CD14-positive monocyte (primary cell): ENCODE measurements around the gene NTF4. TPM values are rescaled to one million over a fixed set of nuclear protein-coding genes. Genes with fewer than 3 reads are reported as not detected.

Experiments
- DNase-seq, 3 donors: peaks; one replicate each; pipeline ENCODE4 v3.0.0-alpha.2; 2011 to 2022
- H2AFZ ChIP-seq: 2 replicates; pipeline ENCODE4 v1.6.0; 2012; ENCODE audit warnings: mild to moderate bottlenecking, low read depth, low read length, inconsistent platforms; ENCODE audit not compliant: insufficient read depth, poor library complexity, severe bottlenecking
- H3K27ac ChIP-seq, 2 donors: 1 replicate in 1 of 2; 2 replicates in 1 of 2; pipeline ENCODE4 v1.5.1; 2012 to 2013; ENCODE audit warnings: low read length in 2 of 2, control low read depth in 1 of 2, inconsistent platforms in 1 of 2, low read depth in 1 of 2, mild to moderate bottlenecking in 1 of 2
- H3K27me3 ChIP-seq, 2 donors: one replicate each; pipeline versions ENCODE4 v1.6.0 to v1.6.1; 2011 to 2013; ENCODE audit warnings: low read length in 2 of 2; ENCODE audit not compliant: control insufficient read depth in 2 of 2, insufficient read depth in 2 of 2
- H3K36me3 ChIP-seq, 2 donors: replicated peaks in 1 of 2; 1 replicate in 1 of 2; 2 replicates in 1 of 2; pipeline versions ENCODE4 v1.5.1 to v1.6.1; 2012 to 2013; ENCODE audit warnings: low read length in 2 of 2, control low read depth in 1 of 2, inconsistent platforms in 1 of 2, mild to moderate bottlenecking in 1 of 2; ENCODE audit not compliant: insufficient read depth in 2 of 2, control insufficient read depth in 1 of 2
- H3K4me1 ChIP-seq, 2 donors: 1 replicate in 1 of 2; 2 replicates in 1 of 2; pipeline versions ENCODE4 v1.5.1 to v1.6.1; 2012 to 2013; ENCODE audit warnings: low read length in 2 of 2, control low read depth in 1 of 2, inconsistent platforms in 1 of 2, mild to moderate bottlenecking in 1 of 2, moderate library complexity in 1 of 2; ENCODE audit not compliant: insufficient read depth in 2 of 2, control insufficient read depth in 1 of 2
- H3K4me2 ChIP-seq: replicated peaks from 2 replicates; pipeline ENCODE3; 2012; ENCODE audit warnings: low read length, moderate library complexity, mild to moderate bottlenecking; ENCODE audit not compliant: poor library complexity, severe bottlenecking; ENCODE audit errors: extremely low read depth
- H3K4me3 ChIP-seq, 3 experiments: fragments of 200-600 bp in 1 of 3; sonication (generic) in 1 of 3; replicated peaks in 1 of 3; 1 replicate in 2 of 3; 2 replicates in 1 of 3; pipeline ENCODE4 v1.5.1; 2011 to 2013; ENCODE audit warnings: low read length in 3 of 3, mild to moderate bottlenecking in 3 of 3, control low read depth in 2 of 3, low read depth in 2 of 3, inconsistent platforms in 1 of 3, moderate library complexity in 1 of 3
- H3K79me2 ChIP-seq: 2 replicates; pipeline ENCODE4 v1.6.0; 2012; ENCODE audit warnings: mild to moderate bottlenecking, control low read depth, inconsistent platforms, low read length, moderate library complexity; ENCODE audit not compliant: insufficient read depth
- H3K9ac ChIP-seq: 2 replicates; pipeline ENCODE4 v1.6.0; 2017; ENCODE audit warnings: low read length, mild to moderate bottlenecking; ENCODE audit not compliant: insufficient read depth, poor library complexity, severe bottlenecking
- H3K9me3 ChIP-seq, 2 donors: replicated peaks in 1 of 2; 1 replicate in 1 of 2; 2 replicates in 1 of 2; pipeline versions ENCODE4 v1.5.1 to v1.6.1; 2012 to 2013; ENCODE audit warnings: low read length in 2 of 2, control low read depth in 1 of 2; ENCODE audit not compliant: control insufficient read depth in 1 of 2, insufficient read depth in 1 of 2
- H4K20me1 ChIP-seq: 2 replicates; pipeline ENCODE4 v1.6.0; 2012; ENCODE audit warnings: mild to moderate bottlenecking, low read length, control low read depth, moderate library complexity; ENCODE audit not compliant: insufficient read depth
- H3K27ac Mint-ChIP-seq, 7 donors: one replicate each; pipeline ENCODE4 v1.8.0; 2020; ENCODE audit warnings: mild to moderate bottlenecking in 7 of 7, mixed read lengths in 7 of 7, moderate library complexity in 6 of 7, inconsistent platforms in 2 of 7
- H3K27me3 Mint-ChIP-seq, 3 donors: one replicate each; pipeline ENCODE4 v1.8.0; 2021 to 2022; ENCODE audit warnings: low read depth in 3 of 3, mild to moderate bottlenecking in 3 of 3, mixed read lengths in 3 of 3, moderate library complexity in 3 of 3, inconsistent platforms in 1 of 3
- H3K36me3 Mint-ChIP-seq, 2 donors: one replicate each; pipeline ENCODE4 v1.8.0; 2020; ENCODE audit warnings: mixed read lengths in 2 of 2, inconsistent platforms in 1 of 2, mild to moderate bottlenecking in 1 of 2
- H3K4me1 Mint-ChIP-seq: one replicate; pipeline ENCODE4 v1.8.0; 2020; ENCODE audit warnings: mild to moderate bottlenecking, mixed read lengths
- H3K4me3 Mint-ChIP-seq, 2 donors: one replicate each; pipeline ENCODE4 v1.8.0; 2020; ENCODE audit warnings: mild to moderate bottlenecking in 2 of 2, mixed read lengths in 2 of 2, moderate library complexity in 1 of 2
- H3K9me3 Mint-ChIP-seq, 7 donors: one replicate each; pipeline ENCODE4 v1.8.0; 2020 to 2022; ENCODE audit warnings: mixed read lengths in 7 of 7, mild to moderate bottlenecking in 6 of 7, moderate library complexity in 6 of 7, inconsistent platforms in 2 of 7
- WGBS: methylation state at CpG from one replicate; pipeline ENCODE4 v1.1.5; 2013; ENCODE audit warnings: missing lambda C conversion rate; ENCODE audit not compliant: insufficient coverage; 5-methylcytosine and 5-hydroxymethylcytosine counted together
- intact Hi-C, 2 donors: fragments of 100-400 bp; cut with micrococcal nuclease; formaldehyde crosslinking; loops; one replicate each; pipeline versions ENCODE4 v1.15.0 to v1.15.1; 2023
- polyA plus RNA-seq, 3 donors: library from polyadenylated mRNA; depleted of rRNA in 1 of 3; unstranded in 2 of 3; stranded (reverse) in 1 of 3; fragments of 300-500 nt in 2 of 3; fragments of >200 nt in 1 of 3; fragmentation: Illumina TruSeq in 2 of 3; gene quantifications; 1 replicate in 2 of 3; 2 replicates in 1 of 3; pipeline ENCODE4 v1.2.3, GENCODE V29; 2012 to 2021
- TF ChIP-seq, protein P1 (sequence below): fragments of 200-600 bp; IDR thresholded peaks from one replicate; pipeline ENCODE4 v1.8.0; 2022; ENCODE audit warnings: antibody characterized with exemption, mild to moderate bottlenecking

Gene NTF4
- polyA plus RNA-seq, 3 donors, result not detected

DNA sequence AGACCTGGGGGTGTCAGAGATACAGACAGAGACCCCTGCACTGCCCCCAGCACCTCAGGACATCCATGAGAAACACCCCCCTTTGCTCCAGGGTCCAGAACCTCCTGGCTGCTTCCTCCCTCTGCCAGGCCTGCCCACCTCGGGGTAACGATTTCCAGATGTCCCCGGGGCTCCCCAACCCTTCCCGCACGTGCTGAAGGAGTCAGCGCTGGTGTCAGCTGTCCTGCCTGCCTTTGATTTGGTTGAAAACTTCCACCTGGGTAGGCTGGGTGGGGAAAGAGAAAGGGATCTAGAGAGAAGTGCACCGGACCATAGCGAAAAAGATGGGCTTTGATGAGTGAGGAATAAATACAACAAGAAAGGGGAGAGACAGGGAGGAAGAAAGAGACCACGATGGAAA is 5.6 kb downstream of the NTF4 start:
- peaks cover 4 to 8% of the 10 kb centered on the region in 2 donors for H3K36me3 Mint-ChIP-seq
- Histone ChIP-seq H3K4me1 (peaks cover 23 to 24% of the 10 kb centered on the region in 2 donors), H3K27me3 (peaks cover 26 to 81% of the 10 kb centered on the region in 2 donors), H3K9ac (no peak overlapping the region), H3K4me3 (no peak overlapping the region), H3K27ac (no peak overlapping the region), H2AFZ (no peak overlapping the region), H4K20me1 (no peaks in the 10 kb centered on the region), H3K4me2 (no peak overlapping the region), H3K36me3 (no peaks in the 10 kb centered on the region), H3K9me3 (peaks cover 0 to 9% of the 10 kb centered on the region in 2 donors), H3K79me2 (no peaks in the 10 kb centered on the region)
- peaks cover 28% of the 10 kb centered on the region for H3K4me1 Mint-ChIP-seq
- intact Hi-C loops, result no loop called here
- H3K27me3 Mint-ChIP-seq, result peaks cover 85 to 92% (median 87%) of the 10 kb centered on the region in 3 donors
- no peak for DNase-seq
- no peak overlapping the region for H3K27ac Mint-ChIP-seq
- H3K4me3 Mint-ChIP-seq, result peak overlapping the region in 1 of 2 donors; percentile 89
- TF ChIP-seq, protein P1, sequence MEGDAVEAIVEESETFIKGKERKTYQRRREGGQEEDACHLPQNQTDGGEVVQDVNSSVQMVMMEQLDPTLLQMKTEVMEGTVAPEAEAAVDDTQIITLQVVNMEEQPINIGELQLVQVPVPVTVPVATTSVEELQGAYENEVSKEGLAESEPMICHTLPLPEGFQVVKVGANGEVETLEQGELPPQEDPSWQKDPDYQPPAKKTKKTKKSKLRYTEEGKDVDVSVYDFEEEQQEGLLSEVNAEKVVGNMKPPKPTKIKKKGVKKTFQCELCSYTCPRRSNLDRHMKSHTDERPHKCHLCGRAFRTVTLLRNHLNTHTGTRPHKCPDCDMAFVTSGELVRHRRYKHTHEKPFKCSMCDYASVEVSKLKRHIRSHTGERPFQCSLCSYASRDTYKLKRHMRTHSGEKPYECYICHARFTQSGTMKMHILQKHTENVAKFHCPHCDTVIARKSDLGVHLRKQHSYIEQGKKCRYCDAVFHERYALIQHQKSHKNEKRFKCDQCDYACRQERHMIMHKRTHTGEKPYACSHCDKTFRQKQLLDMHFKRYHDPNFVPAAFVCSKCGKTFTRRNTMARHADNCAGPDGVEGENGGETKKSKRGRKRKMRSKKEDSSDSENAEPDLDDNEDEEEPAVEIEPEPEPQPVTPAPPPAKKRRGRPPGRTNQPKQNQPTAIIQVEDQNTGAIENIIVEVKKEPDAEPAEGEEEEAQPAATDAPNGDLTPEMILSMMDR, result no peak
- H3K9me3 Mint-ChIP-seq, result peaks cover 2 to 30% (median 20%) of the 10 kb centered on the region in 7 donors
- 63% methylated on average over 5 of the region's 9 CpGs for WGBS

DNA sequence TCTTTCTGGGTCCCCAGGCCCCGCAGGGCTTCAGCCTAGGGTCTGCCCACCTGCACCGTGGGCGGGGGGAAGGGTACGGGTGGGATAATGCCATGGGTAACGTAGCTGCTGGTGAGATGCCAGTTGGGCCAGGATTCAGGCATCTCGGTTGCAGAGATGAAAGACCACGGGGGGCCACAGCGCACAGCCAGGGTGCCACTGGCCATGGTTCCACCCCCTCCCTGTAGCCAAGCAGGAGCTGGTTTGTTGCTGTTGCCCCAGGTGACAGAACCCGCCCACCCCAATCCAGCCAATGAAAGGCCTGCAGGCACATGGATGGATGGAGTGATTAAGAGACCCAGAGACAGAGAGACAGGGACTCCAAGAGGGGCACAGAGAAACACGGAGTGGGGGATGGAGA is 6.1 kb downstream of the NTF4 start:
- intact Hi-C loops, result no loop called here
- WGBS, result 62% methylated on average over 5 of the region's 10 CpGs

More for the DNA sequence above, 6.1 kb downstream of the NTF4 start:
- H3K79me2 ChIP-seq, result no peaks in the 10 kb centered on the region
- H3K9ac ChIP-seq, result no peak overlapping the region
- DNase-seq, result no peak
- H3K27me3 ChIP-seq, result peaks cover 23 to 76% of the 10 kb centered on the region in 2 donors
- no peak overlapping the region for H3K27ac ChIP-seq
- H3K9me3 ChIP-seq, result peaks cover 0 to 9% of the 10 kb centered on the region in 2 donors
- Mint-ChIP-seq H3K4me1 (peaks cover 28% of the 10 kb centered on the region), H3K27ac (peak overlapping the region in 1 of 7 donors; percentile 33), H3K27me3 (peaks cover 82 to 92% (median 83%) of the 10 kb centered on the region in 3 donors), H3K36me3 (peaks cover 4 to 8% of the 10 kb centered on the region in 2 donors), H3K4me3 (peak overlapping the region in 1 of 2 donors; percentile 89), H3K9me3 (peaks cover 2 to 30% (median 21%) of the 10 kb centered on the region in 7 donors)
- no peaks in the 10 kb centered on the region for H4K20me1 ChIP-seq
- peaks cover 23 to 24% of the 10 kb centered on the region in 2 donors for H3K4me1 ChIP-seq
- H2AFZ ChIP-seq, result no peak overlapping the region
- H3K4me2 ChIP-seq, result no peak overlapping the region
- TF ChIP-seq, protein P1, result no peak
- no peaks in the 10 kb centered on the region for H3K36me3 ChIP-seq
- no peak overlapping the region for H3K4me3 ChIP-seq
